GM18508 (cell line): ENCODE data around the gene GALK1.
"Not testable (repeated sequence)": the region's sequence is repeated elsewhere in the genome, so short reads cannot be mapped to it uniquely, and the experiment has no call there.

Source experiments
- ATAC-seq: cut with Tn5 transposase; IDR thresholded peaks from one replicate; pipeline ENCODE4 v1.9.1; 2021; ENCODE audit warnings: moderate number of reproducible peaks; ENCODE audit not compliant: insufficient read depth, unreplicated experiment

GALK1 gene

DNA sequence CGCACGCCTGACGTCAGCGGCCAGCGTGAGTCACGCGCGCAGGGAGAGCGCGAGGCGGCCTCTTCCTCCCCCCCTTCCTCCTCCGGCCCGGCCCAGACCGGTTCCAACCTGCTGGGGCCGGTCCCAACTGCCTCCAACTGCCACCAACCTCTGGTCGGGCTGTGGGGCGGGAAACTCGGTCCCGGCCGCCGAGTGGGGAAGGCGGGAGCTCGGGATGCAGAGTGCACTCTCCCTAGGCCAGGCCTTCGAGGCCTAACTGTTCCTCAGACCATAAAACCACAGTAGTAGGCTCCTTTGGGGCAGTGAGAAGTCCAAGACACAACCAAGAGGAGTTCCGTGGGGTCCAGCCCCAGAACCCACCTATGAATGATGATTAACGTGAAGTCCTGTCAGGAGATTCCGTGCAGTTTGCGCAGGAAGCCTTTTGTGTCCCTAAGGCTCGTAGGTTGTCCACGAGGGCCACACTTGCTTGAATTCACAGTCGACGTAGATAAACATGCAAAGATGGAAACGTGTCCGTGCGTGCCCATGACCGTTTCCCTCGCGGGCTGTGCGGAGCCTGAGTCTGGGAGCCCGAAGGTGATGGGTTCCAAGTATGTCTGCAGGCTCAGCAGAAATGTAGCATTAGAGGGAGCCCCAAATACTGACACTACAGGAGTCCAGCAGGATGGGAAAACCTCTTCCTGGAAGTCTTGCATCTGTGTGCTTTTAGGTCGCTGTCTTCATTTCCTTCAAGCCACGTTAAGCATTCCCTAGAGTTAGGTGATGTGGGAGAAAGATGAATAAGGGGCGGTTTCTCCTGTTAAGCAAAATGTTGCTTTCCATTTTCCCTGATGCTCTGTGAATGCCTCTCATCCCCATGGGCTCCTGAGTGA lies 20.3 kb upstream of the GALK1 start:
- ATAC-seq, result no peak

- ATAC-seq, result no peak
These were observed 19.6 kb upstream of the GALK1 start, which contains the start of gene UNK for GRCh38 chr17:75784473-75785015. Gene UNK (plus strand): TSS chr17:75784806. CDS start chr17:75784881, 75 bp downstream.

- ATAC-seq, result no peak
These were observed 18.9 kb upstream of the GALK1 start for GRCh38 chr17:75783803-75784472.

- no peak for ATAC-seq
These were observed 18.2 kb upstream of the GALK1 start for GRCh38 chr17:75783069-75783783.

DNA sequence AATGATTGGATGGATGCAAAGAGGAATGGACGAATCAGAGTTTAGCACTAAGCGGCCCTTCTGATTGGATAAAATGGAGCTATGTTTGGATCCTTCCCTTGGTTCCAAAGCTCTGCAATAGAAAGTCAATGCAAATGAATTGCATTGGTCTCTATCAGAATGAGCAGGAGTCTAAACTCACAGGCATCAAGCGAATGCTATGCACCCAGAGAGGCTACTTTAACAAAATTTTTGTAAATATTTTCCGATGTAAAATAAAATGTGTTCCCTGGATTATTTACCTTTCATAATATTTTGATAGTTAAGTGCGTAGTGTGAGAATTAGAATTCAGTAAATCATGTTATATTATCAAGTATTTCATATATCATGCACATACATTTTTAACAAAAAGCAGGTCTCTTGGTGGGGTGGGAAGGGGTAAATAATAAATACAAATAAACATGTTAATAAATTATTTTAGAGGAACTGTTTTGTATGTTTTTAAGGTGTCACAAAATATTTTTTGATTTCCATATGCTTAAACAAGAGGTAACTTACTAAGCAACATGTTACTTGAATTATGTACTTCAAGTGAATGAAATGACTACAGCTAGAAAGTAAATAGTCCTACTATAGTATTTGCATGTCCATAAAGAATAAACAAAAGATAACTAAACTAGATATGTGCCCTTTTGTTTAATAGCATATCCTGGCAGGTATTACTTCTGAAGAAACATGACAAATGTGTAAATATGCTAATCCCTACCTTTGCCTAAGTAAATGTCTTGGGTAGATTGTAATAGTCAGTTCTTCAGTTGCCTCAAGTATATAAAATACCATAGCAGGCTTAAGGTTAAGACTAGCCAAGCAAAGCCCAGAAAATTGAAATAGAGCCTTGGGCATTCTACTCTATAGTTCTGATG lies 15.2 kb upstream of the GALK1 start:
- ATAC-seq, result no peak

DNA sequence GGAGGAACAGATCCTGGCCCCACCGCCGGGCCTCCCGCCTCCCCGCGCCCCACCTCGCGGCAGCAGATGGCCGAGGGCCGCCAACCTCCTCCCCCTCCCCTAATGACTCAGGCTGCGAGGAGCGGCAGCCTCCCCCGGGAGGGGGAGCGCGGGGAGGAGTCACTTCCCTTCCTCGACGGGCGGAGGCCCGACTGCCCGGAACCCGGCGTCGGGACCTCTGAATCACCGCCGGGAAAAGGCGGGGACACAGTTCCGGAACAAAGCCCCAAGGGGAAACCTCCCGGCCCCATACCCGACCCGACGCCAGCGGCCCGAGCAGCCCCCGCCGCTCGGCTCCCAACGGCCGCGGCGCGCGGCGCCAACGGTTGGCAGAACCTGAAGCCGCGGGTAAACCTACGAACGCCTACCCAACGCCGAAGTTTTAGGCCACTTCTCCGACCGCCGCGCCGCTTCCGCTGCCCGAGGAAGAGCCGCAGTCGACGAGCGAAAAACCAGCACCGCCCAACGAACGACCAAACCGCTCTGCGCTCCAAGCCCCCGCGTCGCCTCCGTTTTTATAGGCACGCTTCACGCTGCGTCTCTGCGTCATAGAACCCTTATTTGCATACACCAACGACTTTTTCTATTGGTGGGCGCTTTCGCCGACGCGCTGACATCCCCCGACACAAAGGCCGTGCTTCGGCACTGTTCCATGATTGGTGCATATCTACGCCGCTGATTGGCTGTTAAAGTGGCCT lies 14.4 kb upstream of the GALK1 start:
- peak; percentile 68 for ATAC-seq

GRCh38 chr17:75778861-75779249 lies 13.9 kb upstream of the GALK1 start:
- ATAC-seq, result no peak

DNA sequence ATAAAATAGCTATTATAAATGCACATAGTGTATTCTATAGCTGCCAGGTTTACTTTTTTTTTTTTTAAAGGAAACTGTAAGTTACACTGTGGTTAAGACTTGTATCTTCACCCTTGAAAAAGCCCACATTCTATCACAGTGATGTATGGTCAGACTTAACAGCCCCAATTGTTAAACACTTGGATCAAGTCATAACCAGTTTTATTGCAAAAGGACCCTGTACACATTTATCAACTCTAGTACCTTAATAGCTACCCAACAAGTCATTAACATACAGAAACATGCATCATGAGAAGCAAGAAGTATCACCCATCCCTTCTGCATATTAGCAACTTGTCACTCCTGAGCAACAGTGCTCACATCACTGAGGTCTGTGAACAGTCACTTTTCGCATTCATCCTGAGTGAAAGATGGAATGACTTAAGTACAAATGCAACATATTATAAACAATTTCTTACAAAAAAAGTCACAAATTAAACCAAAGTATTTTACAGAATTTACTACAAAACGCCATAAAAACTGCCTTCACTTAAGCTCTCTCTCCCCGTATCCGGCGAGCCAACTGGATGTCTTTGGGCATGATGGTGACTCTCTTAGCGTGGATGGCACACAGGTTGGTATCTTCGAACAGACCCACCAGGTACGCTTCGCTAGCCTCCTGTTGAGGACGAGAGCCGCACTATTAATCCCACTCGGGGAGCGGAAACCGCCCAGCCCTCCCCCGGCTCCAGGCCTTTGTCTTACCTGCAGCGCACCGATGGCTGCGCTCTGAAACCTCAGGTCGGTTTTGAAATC lies 13.3 kb upstream of the GALK1 start:
- ATAC-seq, result not testable (repeated sequence)

GRCh38 chr17:75777296-75777922 lies 12.4 kb upstream of the GALK1 start:
- no peak for ATAC-seq

GRCh38 chr17:75776386-75777295 lies 11.6 kb upstream of the GALK1 start:
- ATAC-seq, result no peak

DNA sequence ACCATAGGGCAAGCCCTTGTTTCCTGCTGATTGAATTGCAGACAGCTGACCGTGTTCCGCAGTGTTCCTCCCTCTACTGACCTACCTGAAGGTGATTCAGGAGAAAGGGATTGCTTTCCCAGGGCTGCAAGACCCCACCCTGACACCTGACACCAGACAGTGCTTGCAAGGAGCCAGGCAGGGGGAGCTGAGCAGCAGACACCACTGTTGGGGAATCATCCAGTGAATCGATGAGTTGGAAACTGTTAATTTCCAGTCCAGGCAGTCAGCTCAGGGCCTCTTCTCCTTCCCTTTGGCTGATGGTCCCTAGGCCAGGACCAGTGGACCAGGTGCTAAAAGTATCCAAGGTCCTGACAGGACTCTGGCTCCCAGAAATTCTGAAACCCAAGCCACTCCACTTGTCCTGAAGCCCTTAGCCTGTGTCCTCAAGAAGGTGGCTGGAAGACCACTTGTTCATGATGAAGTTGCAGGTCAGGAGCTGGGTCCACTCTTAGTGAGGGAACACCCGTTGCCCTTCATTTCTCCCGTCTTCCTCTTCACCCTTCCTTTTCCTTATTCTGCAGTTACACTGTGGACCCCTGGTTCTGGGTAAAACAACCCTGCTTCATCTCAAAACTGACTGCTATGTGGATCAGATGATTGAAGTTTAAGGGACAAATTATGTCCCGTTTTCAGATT lies 10.1 kb upstream of the GALK1 start:
- no peak for ATAC-seq

GRCh38 chr17:75774471-75774990 lies 9.5 kb upstream of the GALK1 start:
- ATAC-seq, result no peak

- no peak for ATAC-seq
These were observed 8.9 kb upstream of the GALK1 start for GRCh38 chr17:75773808-75774470.

DNA sequence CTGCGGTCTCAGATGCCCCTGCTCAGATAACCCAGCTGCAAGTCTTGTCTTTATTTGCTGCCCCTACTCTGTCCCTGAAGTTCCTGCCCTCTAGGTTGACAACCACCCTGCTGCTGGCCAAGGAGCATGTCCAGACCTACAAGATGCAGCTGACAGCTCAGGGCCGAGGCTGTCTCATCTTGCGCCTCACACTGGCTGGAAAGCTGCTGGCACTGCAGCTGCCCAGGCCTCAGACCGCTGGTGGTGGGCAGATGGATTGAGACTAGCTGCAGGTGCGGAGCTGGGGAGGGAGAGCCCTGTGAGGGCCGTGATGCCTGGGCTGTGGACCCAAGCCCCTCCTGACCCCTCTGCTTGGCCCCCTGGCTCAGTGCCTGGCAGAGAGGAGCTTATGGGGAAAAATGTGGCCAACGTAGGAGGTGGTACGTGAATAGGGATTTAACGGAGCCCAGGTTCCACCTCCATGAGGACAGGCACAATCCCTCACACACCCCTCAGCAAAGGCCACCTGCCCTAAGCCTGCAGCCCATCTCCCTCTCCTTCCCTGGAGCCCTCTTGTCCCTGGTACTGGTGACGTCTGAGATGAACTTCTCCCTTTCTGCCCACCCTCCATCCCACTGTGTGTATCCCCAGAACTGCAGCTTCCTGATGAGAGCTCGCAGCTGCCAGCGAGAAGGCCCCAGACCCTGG lies 8.3 kb upstream of the GALK1 start:
- no peak for ATAC-seq
